ENCODE data around the gene AFF3. TPM values are rescaled to one million over a fixed set of nuclear protein-coding genes. Genes with fewer than 3 reads are reported as not detected.

AFF3 gene
- total and polyA plus RNA-seq, 4 donors, result 4.2 to 90.9 (median 14.6) TPM

GRCh38 chr2:99938250-99938649 lies 204.1 kb downstream of the AFF3 start:
- DNase-seq (no peak), ATAC-seq (ENCODE audit: insufficient read depth, low FRiP score) (no peak)
- TF ChIP-seq, protein P1, sequence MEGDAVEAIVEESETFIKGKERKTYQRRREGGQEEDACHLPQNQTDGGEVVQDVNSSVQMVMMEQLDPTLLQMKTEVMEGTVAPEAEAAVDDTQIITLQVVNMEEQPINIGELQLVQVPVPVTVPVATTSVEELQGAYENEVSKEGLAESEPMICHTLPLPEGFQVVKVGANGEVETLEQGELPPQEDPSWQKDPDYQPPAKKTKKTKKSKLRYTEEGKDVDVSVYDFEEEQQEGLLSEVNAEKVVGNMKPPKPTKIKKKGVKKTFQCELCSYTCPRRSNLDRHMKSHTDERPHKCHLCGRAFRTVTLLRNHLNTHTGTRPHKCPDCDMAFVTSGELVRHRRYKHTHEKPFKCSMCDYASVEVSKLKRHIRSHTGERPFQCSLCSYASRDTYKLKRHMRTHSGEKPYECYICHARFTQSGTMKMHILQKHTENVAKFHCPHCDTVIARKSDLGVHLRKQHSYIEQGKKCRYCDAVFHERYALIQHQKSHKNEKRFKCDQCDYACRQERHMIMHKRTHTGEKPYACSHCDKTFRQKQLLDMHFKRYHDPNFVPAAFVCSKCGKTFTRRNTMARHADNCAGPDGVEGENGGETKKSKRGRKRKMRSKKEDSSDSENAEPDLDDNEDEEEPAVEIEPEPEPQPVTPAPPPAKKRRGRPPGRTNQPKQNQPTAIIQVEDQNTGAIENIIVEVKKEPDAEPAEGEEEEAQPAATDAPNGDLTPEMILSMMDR (IDR thresholded peaks at IDR 0.05; ENCODE audit: control extremely low read depth, extremely low read depth), result no peak
- Histone ChIP-seq H3K4me3 (no peak overlapping the region), H3K9me3 (ENCODE audit: control insufficient read depth in 4 of 4, insufficient read depth in 3 of 4, low read length in 3 of 4) (peaks cover 0 to 3% (median 0%) of the 10 kb centered on the region in 4 donors), H3K36me3 (ENCODE audit: control insufficient read depth in 4 of 4, insufficient read depth in 4 of 4, low read length in 4 of 4) (peaks cover 0 to 8% (median 5%) of the 10 kb centered on the region in 4 donors), H3K27ac (ENCODE audit: low read depth in 1 of 2, low read length in 1 of 2) (no peak overlapping the region), H3K4me1 (ENCODE audit: control insufficient read depth in 5 of 5, insufficient read depth in 5 of 5, low read length in 5 of 5) (peaks cover 0 to 2% (median 0%) of the 10 kb centered on the region in 5 donors), H3K27me3 (ENCODE audit: control insufficient read depth in 3 of 3, insufficient read depth in 3 of 3, low read length in 2 of 3) (no peaks in the 10 kb centered on the region), H3K9ac (ENCODE audit: insufficient read depth in 1 of 2, low read length in 2 of 2) (no peak overlapping the region)
- WGBS, 2 donors, result 88 to 96% methylated on average over 3 of the region's 3 CpGs

- Histone ChIP-seq H3K4me3 (no peak overlapping the region), H3K36me3 (ENCODE audit: control insufficient read depth in 4 of 4, insufficient read depth in 4 of 4, low read length in 4 of 4) (peaks cover 0 to 6% (median 1%) of the 10 kb centered on the region in 4 donors), H3K27me3 (ENCODE audit: control insufficient read depth in 3 of 3, insufficient read depth in 3 of 3, low read length in 2 of 3) (no peaks in the 10 kb centered on the region), H3K4me1 (ENCODE audit: control insufficient read depth in 5 of 5, insufficient read depth in 5 of 5, low read length in 5 of 5) (no peaks in the 10 kb centered on the region), H3K9ac (ENCODE audit: insufficient read depth in 1 of 2, low read length in 2 of 2) (no peak overlapping the region), H3K27ac (ENCODE audit: low read depth in 1 of 2, low read length in 1 of 2) (no peak overlapping the region), H3K9me3 (ENCODE audit: control insufficient read depth in 4 of 4, insufficient read depth in 3 of 4, low read length in 3 of 4) (peaks cover 0 to 3% (median 0%) of the 10 kb centered on the region in 4 donors)
- ATAC-seq (ENCODE audit: insufficient read depth, low FRiP score) (no peak), DNase-seq (peak in 1 of 3 donors; percentile 18)
- 82 to 83% methylated on average over 3 of the region's 3 CpGs for WGBS, 2 donors
- TF ChIP-seq, protein P1 (IDR thresholded peaks at IDR 0.05; ENCODE audit: control extremely low read depth, extremely low read depth), result no peak
These were observed 206.3 kb downstream of the AFF3 start for GRCh38 chr2:99936065-99936464.

GRCh38 chr2:99935662-99936061 lies 206.7 kb downstream of the AFF3 start:
- TF ChIP-seq, protein P1 (IDR thresholded peaks at IDR 0.05; ENCODE audit: control extremely low read depth, extremely low read depth), result no peak
- H3K9ac ChIP-seq (ENCODE audit: insufficient read depth in 1 of 2, low read length in 2 of 2), result no peak overlapping the region
- no peaks in the 10 kb centered on the region for H3K27me3 ChIP-seq (ENCODE audit: control insufficient read depth in 3 of 3, insufficient read depth in 3 of 3, low read length in 2 of 3)
- peaks cover 0 to 6% (median 1%) of the 10 kb centered on the region in 4 donors for H3K36me3 ChIP-seq (ENCODE audit: control insufficient read depth in 4 of 4, insufficient read depth in 4 of 4, low read length in 4 of 4)
- peaks cover 0 to 3% (median 0%) of the 10 kb centered on the region in 4 donors for H3K9me3 ChIP-seq (ENCODE audit: control insufficient read depth in 4 of 4, insufficient read depth in 3 of 4, low read length in 3 of 4)
- H3K4me1 ChIP-seq (ENCODE audit: control insufficient read depth in 5 of 5, insufficient read depth in 5 of 5, low read length in 5 of 5), result no peaks in the 10 kb centered on the region
- no peak overlapping the region for H3K4me3 ChIP-seq
- ATAC-seq (ENCODE audit: insufficient read depth, low FRiP score), result no peak
- DNase-seq, result no peak
- H3K27ac ChIP-seq (ENCODE audit: low read depth in 1 of 2, low read length in 1 of 2), result no peak overlapping the region
- 83 to 87% methylated on average over 5 of the region's 5 CpGs for WGBS, 2 donors

Data from lung (tissue), 12 donors.